ENCODE results near the gene TMED10. TPM values are rescaled to one million over a fixed set of nuclear protein-coding genes. Genes with fewer than 3 reads are reported as not detected.

TMED10 gene
- total RNA-seq, 1 donor from 2014 or later = 380 TPM

GRCh38 chr14:75188086-75188485, 11.7 kb upstream of the TMED10 start:
- peaks cover 14% of the 10 kb centered on the region for H3K4me1 Mint-ChIP-seq (ENCODE audit: unreplicated experiment)
- H3K4me3 Mint-ChIP-seq (ENCODE audit: unreplicated experiment) = no peak overlapping the region
- H3K27ac Mint-ChIP-seq (ENCODE audit: unreplicated experiment) = no peak overlapping the region
- peaks cover 6% of the 10 kb centered on the region for H3K27me3 Mint-ChIP-seq (ENCODE audit: unreplicated experiment)
- no peaks in the 10 kb centered on the region for H3K36me3 Mint-ChIP-seq (ENCODE audit: unreplicated experiment)
- H3K9me3 Mint-ChIP-seq (ENCODE audit: unreplicated experiment) = no peaks in the 10 kb centered on the region
- DNase-seq (ENCODE audit: extremely low spot score, unreplicated experiment) = no peak
- TF ChIP-seq CTCF (IDR thresholded peaks at IDR 0.05) = no peak

GRCh38 chr14:75186953-75187352, 10.5 kb upstream of the TMED10 start:
- H3K27me3 Mint-ChIP-seq (ENCODE audit: unreplicated experiment) = peaks cover 6% of the 10 kb centered on the region
- no peak for DNase-seq (ENCODE audit: extremely low spot score, unreplicated experiment)
- no peak overlapping the region for H3K27ac Mint-ChIP-seq (ENCODE audit: unreplicated experiment)
- H3K36me3 Mint-ChIP-seq (ENCODE audit: unreplicated experiment) = no peaks in the 10 kb centered on the region
- no peak overlapping the region for H3K4me3 Mint-ChIP-seq (ENCODE audit: unreplicated experiment)
- no peaks in the 10 kb centered on the region for H3K9me3 Mint-ChIP-seq (ENCODE audit: unreplicated experiment)
- no peak for TF ChIP-seq CTCF (IDR thresholded peaks at IDR 0.05)
- peaks cover 23% of the 10 kb centered on the region for H3K4me1 Mint-ChIP-seq (ENCODE audit: unreplicated experiment)

- Mint-ChIP-seq H3K27ac (ENCODE audit: unreplicated experiment) (peak overlapping the region; percentile 86), H3K27me3 (ENCODE audit: unreplicated experiment) (peaks cover 6% of the 10 kb centered on the region), H3K9me3 (ENCODE audit: unreplicated experiment) (no peaks in the 10 kb centered on the region), H3K36me3 (ENCODE audit: unreplicated experiment) (no peaks in the 10 kb centered on the region), H3K4me1 (ENCODE audit: unreplicated experiment) (peaks cover 23% of the 10 kb centered on the region), H3K4me3 (ENCODE audit: unreplicated experiment) (no peak overlapping the region)
- no peak for DNase-seq (ENCODE audit: extremely low spot score, unreplicated experiment)
- no peak for TF ChIP-seq CTCF (IDR thresholded peaks at IDR 0.05)
Observed at GRCh38 chr14:75185251-75186040, 9.0 kb upstream of the TMED10 start.

DNA sequence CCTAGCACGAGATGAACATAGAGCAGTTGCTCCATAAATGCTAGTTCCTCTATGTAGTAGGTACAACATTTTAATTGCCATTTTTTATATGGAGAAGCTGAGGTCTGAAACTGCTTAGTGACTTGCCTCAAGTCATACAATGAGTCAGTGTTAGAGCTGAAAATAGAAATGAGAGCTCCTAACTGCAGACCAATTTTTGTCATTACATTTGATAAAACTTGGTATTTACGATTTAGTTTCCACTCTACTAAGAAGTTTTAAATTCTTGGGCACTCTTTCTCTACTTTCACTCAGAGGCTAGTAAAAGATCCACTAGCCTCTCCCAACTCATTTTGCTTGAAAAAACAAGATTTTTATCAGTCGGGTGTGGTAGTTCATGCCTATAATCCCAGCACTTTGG, 8.1 kb upstream of the TMED10 start:
- no peak overlapping the region for H3K4me3 Mint-ChIP-seq (ENCODE audit: unreplicated experiment)
- H3K36me3 Mint-ChIP-seq (ENCODE audit: unreplicated experiment) = no peaks in the 10 kb centered on the region
- peak overlapping the region; percentile 86 for H3K27ac Mint-ChIP-seq (ENCODE audit: unreplicated experiment)
- no peak for TF ChIP-seq CTCF (IDR thresholded peaks at IDR 0.05)
- no peaks in the 10 kb centered on the region for H3K9me3 Mint-ChIP-seq (ENCODE audit: unreplicated experiment)
- H3K27me3 Mint-ChIP-seq (ENCODE audit: unreplicated experiment) = peaks cover 6% of the 10 kb centered on the region
- H3K4me1 Mint-ChIP-seq (ENCODE audit: unreplicated experiment) = peaks cover 23% of the 10 kb centered on the region
- no peak for DNase-seq (ENCODE audit: extremely low spot score, unreplicated experiment)

GRCh38 chr14:75184039-75184438, 7.6 kb upstream of the TMED10 start:
- Mint-ChIP-seq H3K9me3 (ENCODE audit: unreplicated experiment) (no peaks in the 10 kb centered on the region), H3K4me1 (ENCODE audit: unreplicated experiment) (peaks cover 23% of the 10 kb centered on the region), H3K27me3 (ENCODE audit: unreplicated experiment) (peaks cover 6% of the 10 kb centered on the region), H3K27ac (ENCODE audit: unreplicated experiment) (peak overlapping the region; percentile 86), H3K36me3 (ENCODE audit: unreplicated experiment) (no peaks in the 10 kb centered on the region), H3K4me3 (ENCODE audit: unreplicated experiment) (no peak overlapping the region)
- TF ChIP-seq CTCF (IDR thresholded peaks at IDR 0.05) = no peak
- DNase-seq (ENCODE audit: extremely low spot score, unreplicated experiment) = no peak
